Kidney epithelial cell (primary cell): ENCODE data around the gene FBXO2. TPM values are rescaled to one million over a fixed set of nuclear protein-coding genes. Genes with fewer than 3 reads are reported as not detected.

ENCODE experiments used
- total RNA-seq: library from RNA; depleted of rRNA; stranded (reverse); fragments of >200 nt; gene quantifications from 2 replicates; pipeline ENCODE4 v1.2.3, GENCODE V29; 2015

The FBXO2 gene
- total RNA-seq, 1 donor from 2014 or later, result 3.0 TPM

Other genes with a start within 250 kb of the FBXO2 start
- 0.17 and 0.68 TPM in 2 replicates for gene DISP3, start 175.3 kb downstream of the FBXO2 start, total RNA-seq
- 14.4 and 23.6 TPM in 2 replicates for gene FBXO44, start 448 bp upstream of the FBXO2 start, total RNA-seq
- gene FBXO6, start 9.8 kb upstream of the FBXO2 start, total RNA-seq, result 14.0 and 14.1 TPM in 2 replicates
- gene MAD2L2, start 26.7 kb upstream of the FBXO2 start, total RNA-seq, result 89.5 and 96.6 TPM in 2 replicates
- gene DRAXIN, start 37.3 kb upstream of the FBXO2 start, total RNA-seq, result 2.8 and 4.5 TPM in 2 replicates
- gene AGTRAP, start 81.7 kb upstream of the FBXO2 start, total RNA-seq, result 76.7 and 89.8 TPM in 2 replicates
- not detected in 2 replicates for gene C1orf167, start 107.8 kb upstream of the FBXO2 start, total RNA-seq
- gene MTHFR, start 151.5 kb upstream of the FBXO2 start, total RNA-seq, result 23.1 and 26.6 TPM in 2 replicates
- 17.6 and 17.7 TPM in 2 replicates for gene CLCN6, start 151.8 kb upstream of the FBXO2 start, total RNA-seq
- not detected in 2 replicates for gene NPPA, start 193.4 kb upstream of the FBXO2 start, total RNA-seq
- 2.5 and 5.4 TPM in 2 replicates for gene NPPB, start 204.5 kb upstream of the FBXO2 start, total RNA-seq